Measurements from ENCODE around the gene TYMP. TPM values are rescaled to one million over a fixed set of nuclear protein-coding genes. Genes with fewer than 3 reads are reported as not detected.
A peak's percentile ranks its signal among the peaks of the same experiment; 100 is the strongest.

TYMP gene
- total and polyA plus RNA-seq, 10 of the 15 experiments (the other 5 are each of a cell fraction or from before 2014, with no cell fraction given): 0.42 to 57.8 (median 24.6) TPM

DNA sequence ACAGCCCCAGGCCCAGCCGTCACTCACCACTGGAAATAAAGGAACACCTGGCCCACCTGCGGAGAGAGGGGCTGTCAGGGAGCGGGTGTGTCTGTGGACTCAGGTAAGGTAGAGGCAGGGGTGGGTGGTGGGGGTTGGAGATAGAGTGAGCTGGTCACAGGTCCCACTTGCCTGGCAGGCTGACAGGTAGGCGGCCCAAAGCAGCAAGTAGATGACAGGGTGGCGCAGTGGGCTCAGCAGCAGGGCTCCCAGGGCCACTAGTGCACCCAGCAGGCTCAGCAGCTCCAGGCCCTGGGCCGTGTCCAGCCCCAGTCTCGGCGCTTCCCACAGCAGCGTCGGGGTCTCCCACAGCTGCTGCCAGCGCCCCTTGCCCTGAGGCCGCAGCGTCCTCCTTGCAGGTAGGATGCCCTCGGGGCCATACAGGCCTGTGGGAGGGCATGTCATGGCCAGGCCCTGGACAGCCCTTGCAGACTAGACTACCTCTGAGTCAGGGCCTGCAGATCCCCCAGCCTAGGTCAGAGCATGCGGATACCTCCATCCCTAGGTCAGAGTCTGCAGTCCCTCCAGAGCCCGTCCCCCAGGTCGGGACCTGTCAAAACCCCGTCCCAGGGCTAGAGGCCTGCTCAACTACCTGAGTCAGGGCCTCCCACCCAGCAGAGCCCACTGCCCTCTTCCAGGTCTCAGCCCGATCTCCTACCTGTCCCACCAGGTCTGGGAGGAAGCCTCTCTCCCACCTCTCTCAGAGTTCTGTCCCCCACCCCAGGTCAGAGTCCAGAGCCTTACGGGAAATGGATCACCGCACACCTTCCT is 23.0 kb downstream of the TYMP start:
- H3K27me3 ChIP-seq (replicated peaks in 1 of 2; ENCODE audit: control insufficient read depth in 2 of 2, insufficient read depth in 2 of 2, low read length in 1 of 2): no peaks in the 10 kb centered on the region
- H3K9me3 ChIP-seq (replicated peaks; ENCODE audit: control insufficient read depth, insufficient read depth, low read length): no peaks in the 10 kb centered on the region
- peak overlapping the region; percentile 100 for H3K4me3 ChIP-seq
- TSS peak; percentile 83 for BruUV-seq (replicated peaks)
- peak overlapping the region; percentile 82 for H3K27ac ChIP-seq (ENCODE audit: control insufficient read depth, insufficient read depth)
- SMC1A ChIA-PET (ENCODE audit: uncharacterized antibody, unreplicated experiment): interaction anchor here (2.8 kb wide), 1 partner anchor 18 kb away, joined by 16 read pairs; the partner anchor contains the start of gene SCO2
- H4K20me1 ChIP-seq (ENCODE audit: control insufficient read depth, insufficient read depth): no peaks in the 10 kb centered on the region
- peak; percentile 7 for ATAC-seq
- H3K4me2 ChIP-seq (ENCODE audit: control insufficient read depth, insufficient read depth): peak overlapping the region; percentile 92
- H2AFZ ChIP-seq (ENCODE audit: control insufficient read depth, low read depth, low read length): peak overlapping the region; percentile 81
- RAD21 ChIA-PET (ENCODE audit: unreplicated experiment): interaction anchor here (0.6 to 2.2 kb wide), 4 partner anchors 22 to 114 kb away, joined by 3 to 22 read pairs (median 10); partner anchors contain the start of gene TYMP
- FAIRE-seq: no peak
- H3K9ac ChIP-seq (ENCODE audit: control insufficient read depth, insufficient read depth, low read length): peak overlapping the region; percentile 97
- DNase-seq (ENCODE audit: low read depth, low spot score): no peak
- POLR2A ChIA-PET: interaction anchor here (1.4 to 7.2 kb wide), 2 partner anchors 18 to 29 kb away, joined by 6 to 84 read pairs; partner anchors contain the start of gene SCO2
- 38% methylated on average over 21 of the region's 21 CpGs for WGBS (ENCODE audit: insufficient coverage, insufficient replicate concordance, low lambda C conversion rate, missing lambda C conversion rate)
- TF ChIP-seq TBL1XR1 (IDR thresholded peaks at IDR 0.05; ENCODE audit: low read depth, low read length): no peak
- TF ChIP-seq JUNB (IDR thresholded peaks at IDR 0.05): no peak
- TF ChIP-seq HDGF (IDR thresholded peaks at IDR 0.05): no peak
- TF ChIP-seq HDAC2 (IDR thresholded peaks at IDR 0.05): no peak
- TF ChIP-seq FOXK2 (IDR thresholded peaks at IDR 0.05): no peak
- TF ChIP-seq ZNF24 (IDR thresholded peaks at IDR 0.05): no peak
- no peak for TF ChIP-seq ESRRA (IDR thresholded peaks at IDR 0.05; ENCODE audit: low read length)
- no peak for TF ChIP-seq SMAD5 (IDR thresholded peaks at IDR 0.05; ENCODE audit: low read depth)
- no peak for TF ChIP-seq ZNF622 (IDR thresholded peaks at IDR 0.05)
- TF ChIP-seq EED (IDR thresholded peaks at IDR 0.05; ENCODE audit: low read depth): no peak
- TF ChIP-seq IKZF2 (IDR thresholded peaks at IDR 0.05): no peak
- TF ChIP-seq CREM (IDR thresholded peaks at IDR 0.05; ENCODE audit: low read depth): no peak
- TF ChIP-seq BHLHE40 (IDR thresholded peaks at IDR 0.05; ENCODE audit: borderline replicate concordance in 1 of 2, low read depth in 2 of 2, low read length in 1 of 2): no peak
- no peak for TF ChIP-seq MEF2B (IDR thresholded peaks at IDR 0.05; ENCODE audit: partially characterized antibody, poor library complexity, severe bottlenecking)
- TF ChIP-seq, protein P1, sequence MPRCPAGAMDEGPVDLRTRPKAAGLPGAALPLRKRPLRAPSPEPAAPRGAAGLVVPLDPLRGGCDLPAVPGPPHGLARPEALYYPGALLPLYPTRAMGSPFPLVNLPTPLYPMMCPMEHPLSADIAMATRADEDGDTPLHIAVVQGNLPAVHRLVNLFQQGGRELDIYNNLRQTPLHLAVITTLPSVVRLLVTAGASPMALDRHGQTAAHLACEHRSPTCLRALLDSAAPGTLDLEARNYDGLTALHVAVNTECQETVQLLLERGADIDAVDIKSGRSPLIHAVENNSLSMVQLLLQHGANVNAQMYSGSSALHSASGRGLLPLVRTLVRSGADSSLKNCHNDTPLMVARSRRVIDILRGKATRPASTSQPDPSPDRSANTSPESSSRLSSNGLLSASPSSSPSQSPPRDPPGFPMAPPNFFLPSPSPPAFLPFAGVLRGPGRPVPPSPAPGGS (IDR thresholded peaks at IDR 0.05; ENCODE audit: borderline replicate concordance, insufficient read depth, low read depth, low read length, poor library complexity, severe bottlenecking): no peak
- peaks cover 9% of the 10 kb centered on the region for H3K4me1 ChIP-seq (ENCODE audit: control insufficient read depth, insufficient read depth, low read length)
- peaks cover 37% of the 10 kb centered on the region for H3K79me2 ChIP-seq (ENCODE audit: control insufficient read depth, insufficient read depth, low read length)
- peaks cover 4 to 8% of the 10 kb centered on the region in 2 experiments; a peak in 3 of 4 replicates for H3K36me3 ChIP-seq (ENCODE audit: control insufficient read depth in 2 of 2, insufficient read depth in 2 of 2, low read length in 1 of 2)
- in situ Hi-C loops (cut with MboI): no loop called here
- CTCF ChIA-PET: interaction anchor here (3.3 kb wide), 1 partner anchor 114 kb away, joined by 25 read pairs; no protein-coding TSS in a partner anchor
- intact Hi-C loops (cut with micrococcal nuclease; ENCODE audit: unreplicated experiment): loop anchor here (1.0 kb wide), 1 partner anchor 32 kb away; the partner anchor contains the start of gene SBF1
